GM21423 (cell line): ENCODE measurements around the gene COL15A1.

ENCODE experiments used
- ATAC-seq: cut with Tn5 transposase; IDR thresholded peaks from one replicate; pipeline ENCODE4 v1.9.1; 2021; ENCODE audit warnings: mild to moderate bottlenecking, moderate library complexity; ENCODE audit not compliant: unreplicated experiment

COL15A1 gene

GRCh38 chr9:99052815-99053715 lies 109.4 kb downstream of the COL15A1 start:
- no peak for ATAC-seq

- no peak for ATAC-seq
Measured at GRCh38 chr9:99054581-99054980, 110.9 kb downstream of the COL15A1 start.

- ATAC-seq: no peak
Measured at GRCh38 chr9:99055384-99055783, 111.7 kb downstream of the COL15A1 start.

- ATAC-seq: no peak
Measured at GRCh38 chr9:99056186-99056585, 112.5 kb downstream of the COL15A1 start.

GRCh38 chr9:99056886-99057664 lies 113.4 kb downstream of the COL15A1 start:
- no peak for ATAC-seq

GRCh38 chr9:99057665-99058625 lies 114.2 kb downstream of the COL15A1 start:
- peak; percentile 70 for ATAC-seq

GRCh38 chr9:99058964-99059921 lies 115.5 kb downstream of the COL15A1 start:
- ATAC-seq: peak; percentile 69

- no peak for ATAC-seq
Measured at GRCh38 chr9:99060621-99061020, 116.9 kb downstream of the COL15A1 start.

- no peak for ATAC-seq
Measured at GRCh38 chr9:99062549-99062948, 118.8 kb downstream of the COL15A1 start.

GRCh38 chr9:99063522-99063921 lies 119.8 kb downstream of the COL15A1 start:
- no peak for ATAC-seq

- ATAC-seq: no peak
Measured at GRCh38 chr9:99066571-99066970, 122.9 kb downstream of the COL15A1 start.

GRCh38 chr9:99069075-99069474 lies 125.4 kb downstream of the COL15A1 start:
- ATAC-seq: no peak

GRCh38 chr9:99069546-99069945 lies 125.8 kb downstream of the COL15A1 start:
- no peak for ATAC-seq

- ATAC-seq: no peak
Measured at GRCh38 chr9:99070681-99071080, 127.0 kb downstream of the COL15A1 start.

- no peak for ATAC-seq
Measured at GRCh38 chr9:99071313-99072039, 127.8 kb downstream of the COL15A1 start.

- ATAC-seq: no peak
Measured at GRCh38 chr9:99072040-99072394, 128.3 kb downstream of the COL15A1 start.

- no peak for ATAC-seq
Measured at GRCh38 chr9:99073347-99073746, 129.6 kb downstream of the COL15A1 start.

- ATAC-seq: no peak
Measured at GRCh38 chr9:99073985-99074901, 130.5 kb downstream of the COL15A1 start.
